Activated CD4-positive, CD25-positive, alpha-beta regulatory T cell treated with anti-CD3 and anti-CD28 coated beads, Interleukin-2, amount 50 U/mL, for 72 hours (primary cell): ENCODE data around the gene ZER1.

Source experiments
- DNase-seq: peaks from one replicate; pipeline ENCODE4 v3.0.0; 2021

ZER1 gene

DNA sequence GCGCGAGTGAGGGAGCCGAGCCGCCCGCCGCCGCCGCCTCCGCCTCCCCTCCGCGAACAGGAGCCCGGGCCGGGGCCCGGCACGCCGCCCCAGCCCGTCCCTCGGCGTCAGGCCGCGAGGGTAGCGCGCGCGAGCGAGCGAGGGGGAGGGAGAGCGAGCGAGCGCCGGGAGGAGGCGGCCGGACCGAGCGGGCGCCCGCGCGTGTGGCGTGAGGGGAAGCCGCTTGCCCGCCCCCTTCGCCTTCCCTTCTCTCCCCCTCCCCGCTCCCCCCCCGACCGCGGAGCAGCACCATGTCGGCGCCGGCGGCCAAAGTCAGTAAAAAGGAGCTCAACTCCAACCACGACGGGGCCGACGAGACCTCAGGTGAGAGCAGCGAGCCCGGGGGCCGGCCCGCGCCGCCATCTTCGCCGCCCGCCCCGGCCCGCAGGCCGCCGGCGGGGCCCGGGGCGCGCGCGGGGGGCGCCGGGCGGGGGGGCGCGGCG lies 82.4 kb downstream of the ZER1 start:
- DNase-seq = no peak

DNA sequence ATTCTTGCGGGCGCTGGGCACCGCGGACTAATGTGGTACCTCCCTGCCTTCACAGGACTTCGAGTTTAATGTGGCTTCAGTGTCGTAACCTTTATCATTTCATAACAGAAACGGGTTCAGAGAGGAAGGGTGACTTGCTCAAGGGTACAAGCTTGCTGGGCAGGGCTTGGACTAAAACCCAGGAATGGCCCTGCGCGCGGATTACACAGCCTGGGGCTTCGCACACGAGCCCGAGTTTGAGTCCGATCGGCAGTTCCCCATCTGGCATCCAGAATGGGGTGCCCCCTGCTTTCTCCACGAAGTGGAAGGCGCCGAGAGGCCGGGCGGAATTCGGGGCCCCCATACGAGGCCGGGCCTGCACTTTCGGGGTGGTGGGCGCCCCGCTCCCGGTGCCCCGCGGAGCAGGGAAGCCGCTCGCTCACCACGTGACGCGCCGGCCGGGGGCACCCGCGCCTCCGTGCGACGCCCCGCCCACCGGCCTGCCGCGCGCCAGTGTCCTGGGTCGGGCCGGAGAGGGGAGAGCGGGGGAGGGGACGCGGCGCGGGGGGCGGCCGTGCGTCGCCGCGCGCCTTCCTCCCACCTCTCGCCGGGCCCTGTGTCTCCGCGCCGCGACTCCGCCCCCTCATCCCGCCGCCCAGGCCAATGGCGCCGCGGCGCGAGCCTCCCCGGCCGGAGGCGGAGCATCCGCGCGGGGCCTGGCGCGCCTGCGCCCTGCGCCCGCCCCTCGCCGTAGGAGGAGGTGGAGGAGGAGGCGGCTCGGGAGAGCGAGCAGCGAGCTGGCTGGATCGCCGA lies 83.0 kb downstream of the ZER1 start, which contains the start of gene SET:
Gene SET (plus strand): TSS at position 722 of the 792 bp plus-strand sequence. CDS start 361 bp downstream, outside the sequence.
- DNase-seq = peak; percentile 94

DNA sequence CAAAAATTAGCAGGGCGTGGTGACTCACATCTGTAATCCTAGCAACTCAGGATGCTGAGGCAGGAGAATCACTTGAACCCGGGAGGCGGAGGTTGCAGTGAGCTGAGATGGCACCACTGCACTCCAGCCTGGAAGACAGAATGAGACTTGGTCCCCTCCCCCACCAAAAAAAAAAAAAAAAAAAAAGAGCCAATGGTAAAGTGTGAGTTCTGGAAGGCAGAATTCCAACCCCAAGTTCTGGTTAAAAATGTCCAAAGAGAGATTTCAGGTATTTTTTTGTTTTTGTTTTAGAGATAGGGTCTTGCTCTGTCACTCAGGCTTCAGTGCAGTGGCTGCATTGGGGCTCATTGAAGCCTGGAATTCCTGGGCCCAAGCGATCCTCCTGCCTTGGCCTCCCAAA lies 84.3 kb downstream of the ZER1 start:
- DNase-seq = no peak

DNA sequence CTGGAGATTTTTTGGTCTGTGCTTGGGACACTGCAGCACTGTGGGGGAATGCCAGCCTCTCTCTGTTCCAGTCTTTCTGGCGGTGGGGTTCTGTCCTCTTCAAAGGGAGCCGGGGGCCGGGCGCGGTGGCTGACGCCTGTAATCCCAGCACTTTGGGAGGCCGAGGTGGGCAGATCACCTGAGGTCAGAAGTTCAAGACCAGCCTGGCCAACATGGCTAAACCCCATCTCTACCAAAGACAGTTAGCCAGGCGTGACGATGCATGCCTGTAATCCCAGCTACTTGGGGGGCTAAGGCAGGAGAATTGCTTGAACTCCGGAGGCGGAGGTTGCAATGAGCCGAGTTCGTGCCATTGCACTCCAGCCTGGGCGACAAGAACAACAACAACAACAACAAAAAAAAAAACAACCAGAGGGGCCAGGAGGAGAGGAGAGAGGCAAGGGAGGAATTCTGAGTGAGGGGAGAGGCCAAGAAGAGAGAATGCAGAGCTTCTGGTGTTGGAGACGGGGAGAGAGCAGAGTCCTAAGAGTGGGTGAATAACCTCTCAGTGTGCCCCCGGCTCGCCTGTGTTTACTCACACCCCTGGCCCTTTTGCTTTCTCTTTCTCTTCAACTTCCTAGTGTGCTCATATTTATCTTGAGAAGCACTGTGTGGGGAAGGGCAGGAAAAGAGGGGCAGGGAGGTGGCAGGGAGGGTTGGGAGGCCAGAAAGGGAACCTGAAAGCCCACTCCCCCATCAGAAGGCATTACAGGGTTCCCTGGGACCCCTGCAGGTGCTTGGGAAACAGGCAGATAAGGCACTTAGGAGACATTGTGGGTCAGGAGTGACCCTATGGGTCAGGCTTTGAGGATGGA lies 85.9 kb downstream of the ZER1 start:
- no peak for DNase-seq

DNA sequence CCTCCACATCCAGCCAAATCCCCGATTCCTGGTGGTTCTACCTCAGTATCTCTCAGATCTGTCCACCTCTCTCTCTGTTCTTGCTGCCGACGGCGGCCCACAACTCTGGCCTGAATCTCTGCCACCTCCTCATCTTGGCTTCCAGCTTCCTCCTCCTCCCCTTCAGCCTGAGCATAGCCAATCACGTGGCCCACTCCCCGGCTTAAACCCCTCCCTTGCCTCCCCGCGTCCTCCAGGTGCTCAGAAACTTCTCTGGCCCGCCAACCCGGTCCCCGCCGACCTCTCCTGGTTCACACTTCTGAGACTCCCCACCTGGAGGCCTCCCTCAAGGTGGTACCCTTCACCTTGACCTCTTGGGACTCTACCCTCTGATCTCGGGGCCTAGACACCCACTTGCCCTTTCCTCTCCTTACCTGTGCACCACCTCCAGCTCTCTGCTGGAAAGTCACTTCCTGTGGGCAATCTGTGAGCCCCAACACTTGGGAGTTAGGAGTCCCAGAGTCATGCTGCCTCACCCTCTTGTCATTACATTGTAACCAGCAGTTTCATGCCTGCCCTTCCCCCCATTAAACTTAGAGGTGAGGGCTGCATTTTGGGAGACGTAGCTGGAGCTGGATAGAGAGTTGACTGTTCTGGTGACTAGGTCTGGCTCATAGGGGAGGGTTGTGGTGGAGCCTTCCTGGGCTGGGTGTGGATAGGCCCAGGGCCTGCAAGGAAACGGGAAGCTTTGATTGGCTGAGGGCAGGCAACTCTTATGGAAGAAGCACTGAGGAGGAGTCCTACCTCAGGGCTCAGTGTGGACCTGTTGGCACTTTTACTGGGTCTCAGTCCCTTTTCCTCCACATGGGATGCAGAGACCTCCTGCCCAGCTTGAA lies 87.2 kb downstream of the ZER1 start:
- DNase-seq = peak; percentile 76

DNA sequence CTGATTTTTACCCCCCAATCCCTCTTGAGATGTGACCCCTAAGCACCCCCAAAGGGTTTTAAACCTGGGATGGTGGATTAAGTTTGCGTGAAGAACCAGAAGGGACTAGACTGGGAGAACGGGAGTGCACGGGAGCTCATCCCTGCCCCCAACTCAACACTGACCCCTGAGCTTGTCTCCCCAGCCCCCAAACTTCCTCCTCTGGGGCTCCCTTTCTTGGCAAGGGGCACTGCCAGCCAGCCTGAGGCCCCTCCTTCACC lies 87.7 kb downstream of the ZER1 start:
- no peak for DNase-seq

DNA sequence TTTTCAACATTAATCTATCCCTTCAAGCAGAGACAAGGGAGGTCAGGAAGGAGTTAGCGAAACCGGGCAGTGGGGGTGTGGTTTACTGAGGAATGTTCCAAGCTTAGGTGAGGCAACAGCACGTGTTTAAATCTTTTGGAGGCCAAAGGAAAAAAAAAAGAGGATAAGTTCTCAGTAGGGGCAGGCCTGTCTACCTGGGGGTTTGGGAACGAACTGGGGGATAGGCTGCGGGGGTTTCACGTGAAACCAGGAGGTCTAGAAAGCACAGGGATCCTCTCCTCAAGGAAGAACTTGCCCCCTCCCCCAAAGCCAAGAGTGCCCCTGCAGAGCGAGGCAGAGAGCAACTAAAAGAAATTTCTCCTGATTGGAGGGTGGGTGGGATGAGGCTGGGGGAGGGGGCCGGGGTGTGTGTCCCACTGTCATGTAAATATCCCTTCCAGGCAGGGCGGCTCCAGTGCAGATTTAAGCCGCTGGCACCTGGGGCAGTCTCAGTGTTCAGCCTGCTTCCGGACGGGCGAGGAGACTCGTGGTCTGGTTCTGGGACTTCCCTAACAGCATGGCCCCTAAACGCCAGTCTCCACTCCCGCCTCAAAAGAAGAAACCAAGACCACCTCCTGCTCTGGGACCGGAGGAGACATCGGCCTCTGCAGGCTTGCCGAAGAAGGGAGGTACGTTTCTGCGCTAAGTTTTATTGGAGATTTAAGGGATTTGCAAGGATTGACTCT lies 88.2 kb downstream of the ZER1 start:
- DNase-seq = peak; percentile 43
